B cell (primary cell): Measurements from ENCODE around the gene AMDHD1. TPM values are rescaled to one million over a fixed set of nuclear protein-coding genes. Genes with fewer than 3 reads are reported as not detected.

Source experiments
- ATAC-seq: fragments of 200-7000 bp; cut with Tn5 transposase; one replicate; pipeline ENCODE4 v1.10.0; 2021; ENCODE audit warnings: low read depth, mild to moderate bottlenecking, moderate number of reproducible peaks, moderate library complexity
- CTCF ChIA-PET: fragments of 350-600 bp; sonication (Branson Sonifier 250); formaldehyde crosslinking; loops from one replicate; lab custom pipeline; 2021; ENCODE audit warnings: antibody characterized with exemption, inconsistent platforms; lab: Charles Lee
- POLR2A ChIA-PET: fragments of 350-600 bp; sonication (Branson Sonifier 250); formaldehyde crosslinking; loops from one replicate; lab custom pipeline; 2021; ENCODE audit warnings: antibody characterized with exemption; lab: Charles Lee
- DNase-seq: peaks from one replicate; pipeline ENCODE4 v3.0.0; 2013
- H2AFZ ChIP-seq: 2 replicates; pipeline ENCODE4 v1.6.1; 2012; ENCODE audit warnings: mild to moderate bottlenecking, low read depth, low read length; ENCODE audit not compliant: insufficient read depth, poor library complexity, severe bottlenecking
- H3K27ac ChIP-seq, 2 donors: 1 replicate in 1 of 2; 2 replicates in 1 of 2; pipeline ENCODE4 v1.5.1; 2012 to 2013; ENCODE audit warnings: low read length in 2 of 2, mild to moderate bottlenecking in 2 of 2, moderate library complexity in 1 of 2
- H3K27me3 ChIP-seq, 4 experiments: fragments of 200-600 bp in 1 of 4; sonication (generic) in 1 of 4; replicated peaks in 1 of 4; 1 replicate in 2 of 4; 2 replicates in 2 of 4; pipeline versions ENCODE4 v1.6.1 to v1.7.0; 2013 to 2016; ENCODE audit warnings: low read length in 3 of 4, mild to moderate bottlenecking in 2 of 4, mixed read lengths in 1 of 4, moderate library complexity in 1 of 4; ENCODE audit not compliant: insufficient read depth in 4 of 4, control insufficient read depth in 3 of 4; ENCODE audit errors: control extremely low read depth in 1 of 4
- H3K36me3 ChIP-seq, 2 experiments: replicated peaks in 1 of 2; 1 replicate in 1 of 2; 2 replicates in 1 of 2; pipeline versions ENCODE4 v1.6.1 to v1.7.1; 2013; ENCODE audit warnings: low read length in 1 of 2; ENCODE audit not compliant: insufficient read depth in 2 of 2, control insufficient read depth in 1 of 2; ENCODE audit errors: control extremely low read depth in 1 of 2, extremely low read depth in 1 of 2
- H3K4me1 ChIP-seq, 2 donors: fragments of 200-600 bp in 1 of 2; sonication (generic) in 1 of 2; 1 replicate in 1 of 2; 2 replicates in 1 of 2; pipeline versions ENCODE4 v1.5.1 to v1.6.1; 2013 to 2017; ENCODE audit warnings: low read length in 2 of 2; ENCODE audit not compliant: control insufficient read depth in 2 of 2, insufficient read depth in 2 of 2
- H3K4me2 ChIP-seq: replicated peaks from 2 replicates; pipeline ENCODE3; 2012; ENCODE audit warnings: mild to moderate bottlenecking, low read depth, low read length; ENCODE audit not compliant: poor library complexity, severe bottlenecking
- H3K4me3 ChIP-seq, 5 experiments: fragments of 200-600 bp in 1 of 5; sonication (generic) in 1 of 5; 1 replicate in 3 of 5; 2 replicates in 2 of 5; pipeline versions ENCODE4 v1.5.1 to v1.7.0; 2011 to 2016; ENCODE audit warnings: low read length in 4 of 5, mild to moderate bottlenecking in 4 of 5, low read depth in 2 of 5, control low read depth in 1 of 5, moderate library complexity in 1 of 5; ENCODE audit not compliant: insufficient read depth in 1 of 5; ENCODE audit errors: control extremely low read depth in 1 of 5, extremely low read depth in 1 of 5
- H3K79me2 ChIP-seq: fragments of 200-600 bp; sonication (generic); one replicate; pipeline ENCODE4 v1.6.0; 2016; ENCODE audit warnings: low read length; ENCODE audit not compliant: control insufficient read depth, insufficient read depth
- H3K9ac ChIP-seq: fragments of 200-600 bp; sonication (generic); 2 replicates; pipeline ENCODE4 v1.6.1; 2017; ENCODE audit warnings: mild to moderate bottlenecking, low read length, moderate library complexity
- H3K9me3 ChIP-seq, 3 donors: one replicate each; pipeline versions ENCODE4 v1.6.1 to v1.7.1; 2013; ENCODE audit warnings: low read length in 2 of 3; ENCODE audit not compliant: control insufficient read depth in 2 of 3, insufficient read depth in 1 of 3; ENCODE audit errors: control extremely low read depth in 1 of 3
- H4K20me1 ChIP-seq: 2 replicates; pipeline ENCODE4 v1.6.0; 2012; ENCODE audit warnings: mild to moderate bottlenecking, low read length; ENCODE audit not compliant: insufficient read depth, control insufficient read depth, poor library complexity, severe bottlenecking
- H3K27ac Mint-ChIP-seq: one replicate; pipeline ENCODE4 v1.8.0; 2021; ENCODE audit warnings: mixed read lengths
- H3K27me3 Mint-ChIP-seq: one replicate; pipeline ENCODE4 v1.8.0; 2021; ENCODE audit warnings: mixed read lengths
- H3K4me1 Mint-ChIP-seq: one replicate; pipeline ENCODE4 v1.8.0; 2021; ENCODE audit warnings: mixed read lengths
- H3K4me3 Mint-ChIP-seq: one replicate; pipeline ENCODE4 v1.8.0; 2021; ENCODE audit warnings: mixed read lengths
- H3K9me3 Mint-ChIP-seq: one replicate; pipeline ENCODE4 v1.8.0; 2022; ENCODE audit warnings: mixed read lengths; ENCODE audit not compliant: insufficient read depth
- EZH2 ChIP-seq: IDR thresholded peaks from 2 replicates; pipeline ENCODE4 v1.6.1; 2012; ENCODE audit warnings: borderline replicate concordance, low read depth, mild to moderate bottlenecking, moderate library complexity, low read length; ENCODE audit not compliant: insufficient read depth, poor library complexity, severe bottlenecking
- WGBS: methylation state at CpG from one replicate; pipeline ENCODE4 v1.1.5; 2013; ENCODE audit warnings: missing lambda C conversion rate; ENCODE audit not compliant: insufficient coverage; 5-methylcytosine and 5-hydroxymethylcytosine counted together
- intact Hi-C: fragments of 100-400 bp; cut with micrococcal nuclease; formaldehyde crosslinking; loops from one replicate; pipeline ENCODE4 v1.10.0; 2022
- polyA plus RNA-seq: library from polyadenylated mRNA; depleted of rRNA; stranded (reverse); fragments of >200 nt; gene quantifications from 2 replicates; pipeline ENCODE4 v1.2.3, GENCODE V29; 2012
- total RNA-seq, 2 donors: library from RNA; stranded (reverse); fragments of 120-200 nt in 1 of 2; gene quantifications; 1 replicate in 1 of 2; 2 replicates in 1 of 2; pipeline versions ENCODE4 v1.2.3 to v1.2.4, GENCODE V29; 2013 to 2022
- TF ChIP-seq, protein P1 (sequence below): fragments of 200-600 bp; IDR thresholded peaks from one replicate; pipeline ENCODE4 v1.8.0; 2022; ENCODE audit warnings: antibody characterized with exemption, mild to moderate bottlenecking

AMDHD1 gene
- total and polyA plus RNA-seq, 2 donors (not counting 1 experiment from before 2014, with no cell fraction given) = 1.5 to 2.3 TPM

DNA sequence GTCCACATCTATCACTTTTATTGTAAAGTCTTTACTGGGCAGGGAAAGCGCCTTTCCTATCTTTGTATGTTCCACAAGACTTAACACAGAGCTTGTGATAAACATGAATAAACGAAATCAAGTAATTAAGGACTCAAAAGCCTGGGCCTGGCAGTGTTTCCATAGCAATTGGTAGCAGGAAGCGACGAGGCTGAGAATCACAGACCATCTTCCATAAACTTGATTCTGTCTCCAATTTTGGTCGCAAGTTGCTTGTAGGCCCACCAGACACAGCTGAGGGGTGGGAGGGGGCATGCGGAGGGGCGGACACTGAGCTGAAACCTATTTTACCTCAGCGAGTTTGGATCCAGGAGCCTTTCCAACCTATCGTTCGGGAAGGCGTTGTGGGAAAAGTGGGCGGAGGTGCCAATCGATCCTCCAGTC is 1.0 kb upstream of the AMDHD1 start:
- Mint-ChIP-seq H3K27ac (peak overlapping the region; percentile 92), H3K9me3 (no peaks in the 10 kb centered on the region), H3K4me1 (peaks cover 10% of the 10 kb centered on the region), H3K27me3 (no peaks in the 10 kb centered on the region), H3K4me3 (peak overlapping the region; percentile 98)
- peak overlapping the region; percentile 79 for H3K4me2 ChIP-seq
- ATAC-seq (no peak), DNase-seq (no peak)
- 0% methylated on average over 4 of the region's 13 CpGs for WGBS
- H3K79me2 ChIP-seq = no peaks in the 10 kb centered on the region
- H3K4me1 ChIP-seq = peaks cover 9 to 11% of the 10 kb centered on the region in 2 donors
- H3K27ac ChIP-seq = peak overlapping the region; percentile 71 to 87
- peaks cover 0 to 1% (median 0%) of the 10 kb centered on the region in 3 donors for H3K9me3 ChIP-seq
- ChIA-PET POLR2A (interaction anchor here (0.9 to 1.0 kb wide), 3 partner anchors 329 to 461 kb away, joined by 3 read pairs; no protein-coding TSS in a partner anchor), CTCF (interaction anchor here (0.6 to 3.3 kb wide), 7 partner anchors 23 to 577 kb away, joined by 3 to 24 read pairs (median 4); partner anchors contain the start of gene LTA4H)
- no peaks in the 10 kb centered on the region for H4K20me1 ChIP-seq
- TF ChIP-seq, protein P1, sequence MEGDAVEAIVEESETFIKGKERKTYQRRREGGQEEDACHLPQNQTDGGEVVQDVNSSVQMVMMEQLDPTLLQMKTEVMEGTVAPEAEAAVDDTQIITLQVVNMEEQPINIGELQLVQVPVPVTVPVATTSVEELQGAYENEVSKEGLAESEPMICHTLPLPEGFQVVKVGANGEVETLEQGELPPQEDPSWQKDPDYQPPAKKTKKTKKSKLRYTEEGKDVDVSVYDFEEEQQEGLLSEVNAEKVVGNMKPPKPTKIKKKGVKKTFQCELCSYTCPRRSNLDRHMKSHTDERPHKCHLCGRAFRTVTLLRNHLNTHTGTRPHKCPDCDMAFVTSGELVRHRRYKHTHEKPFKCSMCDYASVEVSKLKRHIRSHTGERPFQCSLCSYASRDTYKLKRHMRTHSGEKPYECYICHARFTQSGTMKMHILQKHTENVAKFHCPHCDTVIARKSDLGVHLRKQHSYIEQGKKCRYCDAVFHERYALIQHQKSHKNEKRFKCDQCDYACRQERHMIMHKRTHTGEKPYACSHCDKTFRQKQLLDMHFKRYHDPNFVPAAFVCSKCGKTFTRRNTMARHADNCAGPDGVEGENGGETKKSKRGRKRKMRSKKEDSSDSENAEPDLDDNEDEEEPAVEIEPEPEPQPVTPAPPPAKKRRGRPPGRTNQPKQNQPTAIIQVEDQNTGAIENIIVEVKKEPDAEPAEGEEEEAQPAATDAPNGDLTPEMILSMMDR = no peak
- TF ChIP-seq EZH2 = no peak
- peak overlapping the region; percentile 98 for H2AFZ ChIP-seq
- intact Hi-C loops = loop anchor here (2.0 to 5.0 kb wide), 6 partner anchors 57 to 940 kb away; partner anchors contain the start of genes LTA4H, NDUFA12 and SNRPF
- no peaks in the 10 kb centered on the region for H3K27me3 ChIP-seq
- peak overlapping the region; percentile 92 for H3K9ac ChIP-seq
- H3K4me3 ChIP-seq = peak overlapping the region; percentile 38 to 94 (median 85)
- no peaks in the 10 kb centered on the region for H3K36me3 ChIP-seq
